ENCODE measurements around the gene WWOX.
A peak's percentile ranks its signal among the peaks of the same experiment; 100 is the strongest.
"Not testable (repeated sequence)": the region's sequence is repeated elsewhere in the genome, so short reads cannot be mapped to it uniquely, and the experiment has no call there.

The WWOX gene

DNA sequence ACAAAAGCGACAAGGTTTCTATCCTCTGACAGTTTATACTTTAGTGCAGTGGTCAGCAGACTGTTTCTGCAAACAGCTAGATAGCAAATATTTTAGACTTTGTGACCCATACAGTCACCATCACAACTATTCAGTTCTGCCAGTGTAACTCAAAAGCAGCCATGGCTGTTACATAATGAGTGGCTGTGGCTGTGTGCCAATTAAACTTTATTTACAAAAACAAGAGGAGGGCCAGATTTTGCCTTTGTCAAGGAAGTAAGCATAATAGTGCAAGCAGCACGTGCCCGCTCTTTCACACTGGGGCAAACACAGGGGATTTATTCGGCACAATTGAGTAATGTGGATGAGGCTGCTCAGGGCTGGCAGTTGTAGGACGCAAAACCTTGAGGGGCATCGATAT is 949.6 kb downstream of the WWOX start:
- Histone ChIP-seq H3K4me3 (ENCODE audit: low read length in 2 of 2) (no peak overlapping the region), H3K9me3 (ENCODE audit: control insufficient read depth in 2 of 2, low read length in 2 of 2) (no peaks in the 10 kb centered on the region), H3K4me1 (ENCODE audit: control insufficient read depth in 2 of 2, insufficient read depth in 2 of 2, low read length in 2 of 2) (no peaks in the 10 kb centered on the region), H3K36me3 (ENCODE audit: control insufficient read depth in 2 of 2, insufficient read depth in 2 of 2, low read length in 2 of 2) (no peaks in the 10 kb centered on the region), H3K9ac (ENCODE audit: low read depth in 1 of 2, low read length in 2 of 2) (no peak overlapping the region), H3K27ac (ENCODE audit: low read depth in 2 of 2, low read length in 2 of 2) (no peak overlapping the region), H3K27me3 (ENCODE audit: control insufficient read depth in 2 of 2, insufficient read depth in 2 of 2, low read length in 2 of 2) (no peaks in the 10 kb centered on the region)

DNA sequence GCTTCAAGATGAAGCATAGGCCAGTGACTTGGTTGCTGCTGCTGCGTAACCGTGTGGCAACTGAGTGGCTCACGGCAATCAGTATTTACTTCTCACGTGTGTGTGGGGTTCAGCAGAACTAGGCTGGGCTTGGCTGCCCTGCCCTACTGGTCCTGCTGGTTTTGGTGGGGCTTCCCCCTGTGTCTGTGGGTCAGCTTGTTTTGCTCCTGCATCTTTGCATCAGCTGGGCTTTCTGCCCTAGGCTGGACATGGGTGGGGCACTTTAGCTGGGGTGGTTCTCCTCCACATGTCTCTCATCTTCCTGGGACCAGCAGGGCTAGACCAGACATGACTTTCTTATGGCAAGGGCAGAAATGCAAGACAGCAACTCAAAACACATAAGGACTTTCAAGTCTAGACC is 950.6 kb downstream of the WWOX start:
- no peaks in the 10 kb centered on the region for H3K36me3 ChIP-seq (ENCODE audit: control insufficient read depth in 2 of 2, insufficient read depth in 2 of 2, low read length in 2 of 2)
- no peak overlapping the region for H3K4me3 ChIP-seq (ENCODE audit: low read length in 2 of 2)
- H3K27ac ChIP-seq (ENCODE audit: low read depth in 2 of 2, low read length in 2 of 2): no peak overlapping the region
- no peaks in the 10 kb centered on the region for H3K27me3 ChIP-seq (ENCODE audit: control insufficient read depth in 2 of 2, insufficient read depth in 2 of 2, low read length in 2 of 2)
- H3K4me1 ChIP-seq (ENCODE audit: control insufficient read depth in 2 of 2, insufficient read depth in 2 of 2, low read length in 2 of 2): peaks cover 0 to 3% of the 10 kb centered on the region in 2 donors
- H3K9ac ChIP-seq (ENCODE audit: low read depth in 1 of 2, low read length in 2 of 2): no peak overlapping the region
- H3K9me3 ChIP-seq (ENCODE audit: control insufficient read depth in 2 of 2, low read length in 2 of 2): no peaks in the 10 kb centered on the region

DNA sequence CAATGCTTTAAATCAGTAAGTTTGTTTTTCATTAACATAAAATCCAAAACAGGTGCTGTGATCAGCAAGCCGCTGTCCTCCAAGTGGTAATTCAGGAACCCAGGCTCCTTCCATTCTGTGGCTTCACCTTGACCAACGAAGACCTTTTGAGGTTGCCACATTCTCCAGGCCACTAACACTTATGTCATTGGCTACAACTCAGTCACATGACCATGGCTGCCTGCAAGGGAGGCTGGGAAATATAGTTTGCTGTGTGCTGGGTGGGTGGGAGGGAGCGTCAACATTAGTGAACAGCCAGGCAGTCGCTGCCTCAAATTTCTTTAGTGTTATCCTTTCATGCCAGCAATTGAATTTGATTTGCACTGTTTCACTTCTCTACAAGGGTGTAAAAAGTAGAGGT is 951.9 kb downstream of the WWOX start:
- H3K4me1 ChIP-seq (ENCODE audit: control insufficient read depth in 2 of 2, insufficient read depth in 2 of 2, low read length in 2 of 2): peaks cover 0 to 3% of the 10 kb centered on the region in 2 donors
- no peaks in the 10 kb centered on the region for H3K36me3 ChIP-seq (ENCODE audit: control insufficient read depth in 2 of 2, insufficient read depth in 2 of 2, low read length in 2 of 2)
- no peak overlapping the region for H3K4me3 ChIP-seq (ENCODE audit: low read length in 2 of 2)
- H3K27me3 ChIP-seq (ENCODE audit: control insufficient read depth in 2 of 2, insufficient read depth in 2 of 2, low read length in 2 of 2): no peaks in the 10 kb centered on the region
- H3K9ac ChIP-seq (ENCODE audit: low read depth in 1 of 2, low read length in 2 of 2): no peak overlapping the region
- no peak overlapping the region for H3K27ac ChIP-seq (ENCODE audit: low read depth in 2 of 2, low read length in 2 of 2)
- H3K9me3 ChIP-seq (ENCODE audit: control insufficient read depth in 2 of 2, low read length in 2 of 2): no peaks in the 10 kb centered on the region

DNA sequence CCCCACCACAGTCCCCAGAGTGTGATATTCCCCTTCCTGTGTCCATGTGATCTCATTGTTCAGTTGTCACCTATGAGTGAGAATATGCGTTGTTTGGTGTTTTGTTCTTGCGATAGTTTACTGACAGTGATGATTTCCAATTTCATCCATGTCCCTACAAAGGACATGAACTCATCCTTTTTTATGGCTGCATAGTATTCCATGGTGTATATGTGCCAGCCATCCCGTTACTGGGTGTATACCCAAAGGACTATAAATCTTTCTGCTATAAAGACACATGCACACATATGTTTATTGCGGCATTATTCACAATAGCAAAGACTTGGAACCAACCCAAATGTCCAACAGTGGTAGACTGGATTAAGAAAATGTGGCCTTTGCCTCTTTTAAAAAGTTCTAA is 952.7 kb downstream of the WWOX start:
- H3K27me3 ChIP-seq (ENCODE audit: control insufficient read depth in 2 of 2, insufficient read depth in 2 of 2, low read length in 2 of 2); H3K9me3 ChIP-seq (ENCODE audit: control insufficient read depth in 2 of 2, low read length in 2 of 2); H3K4me1 ChIP-seq (ENCODE audit: control insufficient read depth in 2 of 2, insufficient read depth in 2 of 2, low read length in 2 of 2); H3K9ac ChIP-seq (ENCODE audit: low read depth in 1 of 2, low read length in 2 of 2); H3K36me3 ChIP-seq (ENCODE audit: control insufficient read depth in 2 of 2, insufficient read depth in 2 of 2, low read length in 2 of 2); H3K4me3 ChIP-seq (ENCODE audit: low read length in 2 of 2); H3K27ac ChIP-seq (ENCODE audit: low read depth in 2 of 2, low read length in 2 of 2): not testable (repeated sequence)

DNA sequence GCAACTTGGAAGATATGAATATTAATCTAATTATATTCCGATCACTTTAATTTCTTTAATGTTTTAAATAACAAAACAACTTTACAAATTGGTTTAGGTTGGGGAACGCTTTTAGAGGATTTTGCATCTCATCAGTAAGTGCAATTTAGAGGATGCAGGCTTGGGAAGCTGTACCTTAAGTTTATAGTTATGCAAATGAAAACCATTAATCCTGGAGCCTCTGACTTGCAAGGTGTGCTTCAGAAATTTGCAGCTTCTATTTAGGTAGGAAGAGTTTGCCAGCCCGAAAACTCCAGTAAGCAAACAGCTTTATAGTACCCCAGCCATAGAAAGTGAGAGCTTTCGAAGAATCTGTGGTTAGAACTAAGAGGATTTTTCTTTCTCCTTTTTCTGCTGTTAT is 954.1 kb downstream of the WWOX start:
- Histone ChIP-seq H3K4me1 (ENCODE audit: control insufficient read depth in 2 of 2, insufficient read depth in 2 of 2, low read length in 2 of 2) (peaks cover 0 to 3% of the 10 kb centered on the region in 2 donors), H3K27me3 (ENCODE audit: control insufficient read depth in 2 of 2, insufficient read depth in 2 of 2, low read length in 2 of 2) (no peaks in the 10 kb centered on the region), H3K4me3 (ENCODE audit: low read length in 2 of 2) (no peak overlapping the region), H3K9me3 (ENCODE audit: control insufficient read depth in 2 of 2, low read length in 2 of 2) (no peaks in the 10 kb centered on the region), H3K9ac (ENCODE audit: low read depth in 1 of 2, low read length in 2 of 2) (no peak overlapping the region), H3K36me3 (ENCODE audit: control insufficient read depth in 2 of 2, insufficient read depth in 2 of 2, low read length in 2 of 2) (no peaks in the 10 kb centered on the region), H3K27ac (ENCODE audit: low read depth in 2 of 2, low read length in 2 of 2) (no peak overlapping the region)

DNA sequence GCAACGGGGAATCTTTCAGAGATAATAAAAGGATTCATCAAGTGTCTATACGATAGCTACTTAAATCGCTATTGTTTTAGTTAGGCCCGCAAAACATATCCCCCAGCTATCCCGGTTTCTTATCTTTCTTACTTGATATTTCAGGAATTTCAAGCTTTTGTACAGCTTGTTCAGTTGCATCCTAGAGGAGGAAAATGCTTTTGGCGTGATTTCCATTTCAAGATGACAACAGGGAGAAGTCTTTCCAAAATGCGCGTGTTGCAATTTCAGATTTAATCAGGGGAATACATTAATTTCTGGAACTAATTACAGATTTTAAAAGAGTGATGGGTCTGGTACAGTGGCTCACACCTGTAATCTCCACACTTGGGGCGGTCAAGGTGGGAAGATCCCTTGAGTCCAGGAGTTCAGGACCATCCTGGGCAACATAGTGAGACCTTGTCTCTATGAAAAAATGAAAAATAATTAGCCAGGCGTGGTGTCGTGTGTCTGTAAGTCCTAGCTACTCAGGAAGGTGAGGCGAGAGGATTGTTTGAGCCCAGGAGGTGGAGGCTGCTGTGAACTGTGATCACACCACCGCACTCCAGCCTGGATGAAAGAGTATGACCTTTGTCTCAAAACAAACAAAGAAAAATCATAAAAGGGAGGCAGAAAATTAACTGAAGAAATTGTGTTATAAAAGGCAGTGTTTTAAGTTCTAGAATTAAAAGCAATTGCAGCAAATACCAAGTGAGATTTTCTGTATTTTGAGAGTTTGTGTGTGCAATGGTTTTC is 954.9 kb downstream of the WWOX start:
- no peak overlapping the region for H3K27ac ChIP-seq (ENCODE audit: low read depth in 2 of 2, low read length in 2 of 2)
- no peaks in the 10 kb centered on the region for H3K36me3 ChIP-seq (ENCODE audit: control insufficient read depth in 2 of 2, insufficient read depth in 2 of 2, low read length in 2 of 2)
- H3K9ac ChIP-seq (ENCODE audit: low read depth in 1 of 2, low read length in 2 of 2): no peak overlapping the region
- H3K27me3 ChIP-seq (ENCODE audit: control insufficient read depth in 2 of 2, insufficient read depth in 2 of 2, low read length in 2 of 2): no peaks in the 10 kb centered on the region
- H3K9me3 ChIP-seq (ENCODE audit: control insufficient read depth in 2 of 2, low read length in 2 of 2): no peaks in the 10 kb centered on the region
- peaks cover 0 to 3% of the 10 kb centered on the region in 2 donors for H3K4me1 ChIP-seq (ENCODE audit: control insufficient read depth in 2 of 2, insufficient read depth in 2 of 2, low read length in 2 of 2)
- H3K4me3 ChIP-seq (ENCODE audit: low read length in 2 of 2): peak overlapping the region in 1 of 2 donors; percentile 22

DNA sequence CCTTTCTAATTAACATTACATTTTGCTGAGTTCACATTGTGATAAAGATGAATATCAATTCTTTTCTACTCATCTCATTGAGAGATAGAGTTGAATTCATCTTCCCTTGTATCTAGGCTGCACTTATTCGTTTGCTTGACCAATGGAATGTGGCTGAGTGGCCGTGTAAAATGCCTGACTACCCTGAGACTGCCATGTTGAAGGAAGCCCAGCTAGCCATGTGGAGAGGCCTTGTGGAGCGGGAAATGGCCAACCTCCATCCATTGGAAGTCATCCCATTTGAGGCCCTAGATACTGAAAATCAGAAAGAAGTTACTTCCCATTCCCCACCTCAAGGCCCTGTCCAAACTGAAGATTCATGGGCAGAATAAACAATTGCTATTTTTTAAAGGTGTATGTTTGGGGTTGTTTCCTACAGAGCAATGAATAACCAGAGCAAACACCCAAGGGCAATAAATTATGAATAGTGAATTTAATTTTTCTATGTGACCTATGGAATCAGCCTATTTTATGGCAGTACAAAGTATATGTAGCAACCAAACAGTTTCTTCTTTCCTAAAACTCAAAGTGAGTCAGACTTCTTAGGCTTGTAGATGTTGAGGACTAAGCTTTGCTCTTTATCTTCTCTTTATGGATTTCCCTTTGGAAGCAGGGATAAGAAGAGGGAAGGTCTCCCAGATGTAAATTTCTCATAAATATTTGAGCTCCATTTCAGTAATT is 956.0 kb downstream of the WWOX start:
- Histone ChIP-seq H3K9ac (ENCODE audit: low read depth in 1 of 2, low read length in 2 of 2) (no peak overlapping the region), H3K4me1 (ENCODE audit: control insufficient read depth in 2 of 2, insufficient read depth in 2 of 2, low read length in 2 of 2) (peaks cover 0 to 3% of the 10 kb centered on the region in 2 donors), H3K27ac (ENCODE audit: low read depth in 2 of 2, low read length in 2 of 2) (no peak overlapping the region), H3K36me3 (ENCODE audit: control insufficient read depth in 2 of 2, insufficient read depth in 2 of 2, low read length in 2 of 2) (no peaks in the 10 kb centered on the region), H3K4me3 (ENCODE audit: low read length in 2 of 2) (no peak overlapping the region), H3K9me3 (ENCODE audit: control insufficient read depth in 2 of 2, low read length in 2 of 2) (no peaks in the 10 kb centered on the region), H3K27me3 (ENCODE audit: control insufficient read depth in 2 of 2, insufficient read depth in 2 of 2, low read length in 2 of 2) (no peaks in the 10 kb centered on the region)

DNA sequence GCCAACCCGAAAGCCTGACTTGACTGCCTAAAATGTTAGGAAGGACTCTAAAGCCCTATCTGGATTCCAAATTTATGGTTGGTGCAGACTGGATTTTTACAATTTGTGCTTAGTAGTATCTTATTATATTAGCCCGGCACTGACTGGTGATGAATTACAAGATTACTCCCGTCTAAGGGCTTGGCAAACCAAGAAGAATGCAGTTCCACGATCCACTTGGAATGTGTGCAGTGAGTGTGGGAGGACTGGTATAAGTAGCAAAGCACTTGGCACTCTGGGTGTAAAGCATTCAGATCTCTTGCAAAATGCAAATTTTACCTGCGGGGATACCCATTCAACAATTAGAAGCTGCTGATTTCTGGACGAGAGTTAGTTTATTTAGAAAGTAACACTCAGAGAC is 961.7 kb downstream of the WWOX start:
- H3K27me3 ChIP-seq (ENCODE audit: control insufficient read depth in 2 of 2, insufficient read depth in 2 of 2, low read length in 2 of 2): no peaks in the 10 kb centered on the region
- H3K4me1 ChIP-seq (ENCODE audit: control insufficient read depth in 2 of 2, insufficient read depth in 2 of 2, low read length in 2 of 2): no peaks in the 10 kb centered on the region
- H3K9ac ChIP-seq (ENCODE audit: low read depth in 1 of 2, low read length in 2 of 2): no peak overlapping the region
- H3K9me3 ChIP-seq (ENCODE audit: control insufficient read depth in 2 of 2, low read length in 2 of 2): no peaks in the 10 kb centered on the region
- no peaks in the 10 kb centered on the region for H3K36me3 ChIP-seq (ENCODE audit: control insufficient read depth in 2 of 2, insufficient read depth in 2 of 2, low read length in 2 of 2)
- H3K27ac ChIP-seq (ENCODE audit: low read depth in 2 of 2, low read length in 2 of 2): no peak overlapping the region
- H3K4me3 ChIP-seq (ENCODE audit: low read length in 2 of 2): no peak overlapping the region

DNA sequence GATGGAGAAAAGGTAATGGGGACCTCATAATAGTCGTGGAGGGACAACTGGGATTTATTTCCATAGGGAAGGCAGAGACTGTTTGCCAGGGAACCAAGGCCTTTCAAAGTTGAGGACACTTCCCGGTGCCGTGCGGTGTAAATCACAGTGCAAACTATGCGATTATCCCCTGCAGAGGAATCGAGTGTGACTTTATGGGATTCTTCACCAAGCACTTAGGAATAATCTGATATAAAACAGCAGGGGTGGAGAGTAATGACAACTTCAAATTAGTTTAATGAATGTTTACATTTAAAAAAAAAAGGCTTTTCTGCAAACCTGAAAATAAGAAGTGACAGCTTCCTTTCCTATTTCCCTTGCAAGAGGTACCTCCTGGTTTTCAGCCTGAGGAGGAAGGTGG is 962.9 kb downstream of the WWOX start:
- Histone ChIP-seq H3K4me1 (ENCODE audit: control insufficient read depth in 2 of 2, insufficient read depth in 2 of 2, low read length in 2 of 2) (no peaks in the 10 kb centered on the region), H3K27ac (ENCODE audit: low read depth in 2 of 2, low read length in 2 of 2) (no peak overlapping the region), H3K36me3 (ENCODE audit: control insufficient read depth in 2 of 2, insufficient read depth in 2 of 2, low read length in 2 of 2) (no peaks in the 10 kb centered on the region), H3K27me3 (ENCODE audit: control insufficient read depth in 2 of 2, insufficient read depth in 2 of 2, low read length in 2 of 2) (no peaks in the 10 kb centered on the region), H3K4me3 (ENCODE audit: low read length in 2 of 2) (no peak overlapping the region), H3K9me3 (ENCODE audit: control insufficient read depth in 2 of 2, low read length in 2 of 2) (no peaks in the 10 kb centered on the region), H3K9ac (ENCODE audit: low read depth in 1 of 2, low read length in 2 of 2) (no peak overlapping the region)

DNA sequence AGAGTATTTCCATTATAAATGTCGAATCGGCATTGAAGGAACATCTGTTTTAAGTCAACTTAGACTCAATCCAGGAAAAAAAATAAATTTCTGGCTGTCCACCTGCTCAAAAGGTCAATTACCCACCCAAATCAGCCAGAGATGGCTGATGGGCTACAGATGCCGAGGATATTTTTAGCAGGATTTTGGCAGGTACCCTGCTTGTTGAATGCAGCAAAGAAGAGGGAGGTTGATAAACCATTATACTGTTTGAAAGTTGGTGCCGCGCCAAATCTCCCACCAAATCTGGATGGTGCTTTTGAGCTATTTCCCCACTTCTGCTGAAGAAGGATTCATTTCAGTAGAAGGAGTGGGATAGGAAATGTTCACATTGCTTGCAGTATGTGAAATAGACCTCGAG is 963.4 kb downstream of the WWOX start:
- no peak overlapping the region for H3K27ac ChIP-seq (ENCODE audit: low read depth in 2 of 2, low read length in 2 of 2)
- no peaks in the 10 kb centered on the region for H3K9me3 ChIP-seq (ENCODE audit: control insufficient read depth in 2 of 2, low read length in 2 of 2)

More for the DNA sequence above, 963.4 kb downstream of the WWOX start:
- H3K4me1 ChIP-seq (ENCODE audit: control insufficient read depth in 2 of 2, insufficient read depth in 2 of 2, low read length in 2 of 2): no peaks in the 10 kb centered on the region
- H3K27me3 ChIP-seq (ENCODE audit: control insufficient read depth in 2 of 2, insufficient read depth in 2 of 2, low read length in 2 of 2): no peaks in the 10 kb centered on the region
- no peak overlapping the region for H3K9ac ChIP-seq (ENCODE audit: low read depth in 1 of 2, low read length in 2 of 2)
- no peaks in the 10 kb centered on the region for H3K36me3 ChIP-seq (ENCODE audit: control insufficient read depth in 2 of 2, insufficient read depth in 2 of 2, low read length in 2 of 2)
- H3K4me3 ChIP-seq (ENCODE audit: low read length in 2 of 2): no peak overlapping the region

Measured in mucosa of rectum (tissue), 2 donors.